Suprapubic skin (tissue), 4 donors: ENCODE results near the gene DHDH. TPM values are rescaled to one million over a fixed set of nuclear protein-coding genes. Genes with fewer than 3 reads are reported as not detected.

Experiments used
- DNase-seq, 2 donors: peaks; one replicate each; pipeline ENCODE4 v3.0.0-alpha.2; 2019; ENCODE audit warnings: low spot score in 2 of 2
- H3K27ac ChIP-seq: fragments of 200-600 bp; sonication (generic); one replicate; pipeline ENCODE4 v1.5.1; 2019
- H3K27me3 ChIP-seq: fragments of 200-600 bp; sonication (generic); one replicate; pipeline ENCODE4 v1.5.1; 2019
- H3K36me3 ChIP-seq: fragments of 200-600 bp; sonication (generic); one replicate; pipeline ENCODE4 v1.5.1; 2019
- H3K4me1 ChIP-seq: fragments of 200-600 bp; sonication (generic); one replicate; pipeline ENCODE4 v1.5.1; 2019
- H3K4me3 ChIP-seq: fragments of 200-600 bp; sonication (generic); one replicate; pipeline ENCODE4 v1.5.1; 2019; ENCODE audit warnings: mild to moderate bottlenecking
- H3K9me3 ChIP-seq: fragments of 200-600 bp; sonication (generic); one replicate; pipeline ENCODE4 v1.5.1; 2019
- CTCF ChIP-seq, 2 donors: fragments of 200-600 bp in 1 of 2; fragments of 450-650 bp in 1 of 2; sonication (generic) in 1 of 2; IDR thresholded peaks; one replicate each; pipeline ENCODE4 v1.5.1; 2016 to 2019; ENCODE audit warnings: antibody characterized with exemption in 2 of 2, mild to moderate bottlenecking in 1 of 2, moderate library complexity in 1 of 2
- EP300 ChIP-seq: sonication (generic); formaldehyde crosslinking; IDR thresholded peaks from one replicate; pipeline ENCODE4 v1.6.1; 2017; ENCODE audit warnings: antibody characterized with exemption
- POLR2A ChIP-seq, 2 donors: fragments of 450-650 bp; IDR thresholded peaks; one replicate each; pipeline ENCODE4 v1.6.1; 2017; ENCODE audit warnings: antibody characterized with exemption in 2 of 2, mild to moderate bottlenecking in 2 of 2, moderate library complexity in 2 of 2
- POLR2AphosphoS5 ChIP-seq, 3 donors: sonication (generic); formaldehyde crosslinking; IDR thresholded peaks; one replicate each; pipeline ENCODE4 v1.6.1; 2017; ENCODE audit warnings: antibody characterized with exemption in 3 of 3
- WGBS: methylation state at CpG from one replicate; pipeline ENCODE4 v1.1.5; 2018; 5-methylcytosine and 5-hydroxymethylcytosine counted together
- total RNA-seq, 4 donors: library from RNA; depleted of rRNA; stranded (reverse); fragments of >200 nt; gene quantifications; one replicate each; pipeline ENCODE4 v1.1.0, GENCODE V29; 2016

The DHDH gene
- total RNA-seq, 4 donors from 2014 or later, result 0.59 TPM; not detected in 3

GRCh38 chr19:48989701-48990291 lies 56.3 kb downstream of the DHDH start:
- no peak for TF ChIP-seq CTCF (IDR thresholded peaks at IDR 0.05)
- no peak for TF ChIP-seq EP300
- H3K4me1 ChIP-seq, result peaks cover 37% of the 10 kb centered on the region
- 73% methylated on average over 17 of the region's 17 CpGs for WGBS
- no peak overlapping the region for H3K27ac ChIP-seq
- H3K9me3 ChIP-seq, result no peaks in the 10 kb centered on the region
- peaks cover 38% of the 10 kb centered on the region for H3K36me3 ChIP-seq
- no peak for DNase-seq
- no peaks in the 10 kb centered on the region for H3K27me3 ChIP-seq
- H3K4me3 ChIP-seq, result no peak overlapping the region

GRCh38 chr19:48990400-48990799 lies 56.9 kb downstream of the DHDH start:
- TF ChIP-seq POLR2A (IDR thresholded peaks at IDR 0.05) (no peak), POLR2AphosphoS5 (IDR thresholded peaks at IDR 0.05) (no peak), EP300 (no peak), CTCF (IDR thresholded peaks at IDR 0.05) (no peak)
- no peak for DNase-seq
- WGBS, result 55% methylated on average over 4 of the region's 4 CpGs
- H3K4me3 ChIP-seq, result no peak overlapping the region
- peaks cover 32% of the 10 kb centered on the region for H3K36me3 ChIP-seq
- no peak overlapping the region for H3K27ac ChIP-seq
- H3K4me1 ChIP-seq, result peaks cover 43% of the 10 kb centered on the region
- no peaks in the 10 kb centered on the region for H3K27me3 ChIP-seq
- H3K9me3 ChIP-seq, result no peaks in the 10 kb centered on the region

- no peak for DNase-seq
- Histone ChIP-seq H3K27ac (peak overlapping the region; percentile 95), H3K4me3 (peak overlapping the region; percentile 76), H3K4me1 (peaks cover 44% of the 10 kb centered on the region), H3K27me3 (no peaks in the 10 kb centered on the region), H3K9me3 (no peaks in the 10 kb centered on the region), H3K36me3 (peaks cover 25% of the 10 kb centered on the region)
- no peak for TF ChIP-seq POLR2AphosphoS5 (IDR thresholded peaks at IDR 0.05)
- TF ChIP-seq POLR2A (IDR thresholded peaks at IDR 0.05), result no peak
- TF ChIP-seq EP300, result no peak
- TF ChIP-seq CTCF (IDR thresholded peaks at IDR 0.05), result no peak
- 83% methylated on average over 20 of the region's 22 CpGs for WGBS
These were observed 57.6 kb downstream of the DHDH start for GRCh38 chr19:48991011-48991609.

GRCh38 chr19:48991873-48992580 lies 58.5 kb downstream of the DHDH start:
- DNase-seq, result no peak
- Histone ChIP-seq H3K27me3 (no peaks in the 10 kb centered on the region), H3K36me3 (peaks cover 21% of the 10 kb centered on the region), H3K9me3 (no peaks in the 10 kb centered on the region), H3K4me3 (peak overlapping the region; percentile 76), H3K27ac (peak overlapping the region; percentile 95), H3K4me1 (peaks cover 44% of the 10 kb centered on the region)
- TF ChIP-seq POLR2AphosphoS5 (IDR thresholded peaks at IDR 0.05), result no peak
- no peak for TF ChIP-seq EP300
- 8% methylated on average over 8 of the region's 8 CpGs for WGBS

GRCh38 chr19:48992581-48993174 lies 59.2 kb downstream of the DHDH start:
- peak overlapping the region; percentile 95 for H3K27ac ChIP-seq
- 1% methylated on average over 17 of the region's 20 CpGs for WGBS
- H3K4me3 ChIP-seq, result peak overlapping the region; percentile 76
- H3K4me1 ChIP-seq, result peaks cover 44% of the 10 kb centered on the region
- H3K27me3 ChIP-seq, result no peaks in the 10 kb centered on the region
- H3K36me3 ChIP-seq, result peaks cover 15% of the 10 kb centered on the region
- TF ChIP-seq POLR2AphosphoS5 (IDR thresholded peaks at IDR 0.05) (no peak), CTCF (IDR thresholded peaks at IDR 0.05) (no peak), EP300 (no peak), POLR2A (IDR thresholded peaks at IDR 0.05) (no peak)
- no peaks in the 10 kb centered on the region for H3K9me3 ChIP-seq
- peak in 1 of 2 donors; percentile 81 for DNase-seq
